Measurements from ENCODE around the gene ARMC3.

Gene ARMC3

DNA sequence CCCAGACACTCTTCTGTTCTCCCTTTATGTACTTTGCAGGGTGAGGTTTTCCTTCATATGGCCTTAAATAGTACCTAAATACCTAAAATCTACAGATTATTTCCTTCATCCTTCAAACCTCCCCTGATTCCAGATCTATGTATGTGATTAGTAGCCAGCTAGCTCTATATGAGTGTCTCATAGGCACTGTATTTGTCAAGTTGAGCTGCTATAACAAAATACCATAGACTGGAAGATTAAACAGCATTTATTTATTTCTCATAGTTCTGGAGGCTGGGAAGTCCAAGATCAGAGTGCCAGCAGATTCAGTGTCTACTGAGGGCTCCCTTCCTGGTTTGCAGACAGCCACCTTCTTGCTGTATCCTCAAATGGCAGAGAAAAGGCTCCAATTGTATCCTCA, 106.9 kb downstream of the ARMC3 start:
- Histone ChIP-seq H3K36me3 (ENCODE audit: low read depth) (no peaks in the 10 kb centered on the region), H3K27ac (ENCODE audit: poor library complexity, severe bottlenecking) (no peak overlapping the region), H3K27me3 (ENCODE audit: insufficient read depth, poor library complexity, severe bottlenecking) (peaks cover 9% of the 10 kb centered on the region), H3K4me3 (ENCODE audit: severe bottlenecking) (no peak overlapping the region), H3K9me3 (ENCODE audit: severe bottlenecking) (no peaks in the 10 kb centered on the region), H3K4me1 (ENCODE audit: insufficient read depth, poor library complexity, severe bottlenecking) (no peaks in the 10 kb centered on the region)
- ATAC-seq (ENCODE audit: low read depth) (no peak), DNase-seq (ENCODE audit: low spot score) (no peak)
- TF ChIP-seq, protein P1, sequence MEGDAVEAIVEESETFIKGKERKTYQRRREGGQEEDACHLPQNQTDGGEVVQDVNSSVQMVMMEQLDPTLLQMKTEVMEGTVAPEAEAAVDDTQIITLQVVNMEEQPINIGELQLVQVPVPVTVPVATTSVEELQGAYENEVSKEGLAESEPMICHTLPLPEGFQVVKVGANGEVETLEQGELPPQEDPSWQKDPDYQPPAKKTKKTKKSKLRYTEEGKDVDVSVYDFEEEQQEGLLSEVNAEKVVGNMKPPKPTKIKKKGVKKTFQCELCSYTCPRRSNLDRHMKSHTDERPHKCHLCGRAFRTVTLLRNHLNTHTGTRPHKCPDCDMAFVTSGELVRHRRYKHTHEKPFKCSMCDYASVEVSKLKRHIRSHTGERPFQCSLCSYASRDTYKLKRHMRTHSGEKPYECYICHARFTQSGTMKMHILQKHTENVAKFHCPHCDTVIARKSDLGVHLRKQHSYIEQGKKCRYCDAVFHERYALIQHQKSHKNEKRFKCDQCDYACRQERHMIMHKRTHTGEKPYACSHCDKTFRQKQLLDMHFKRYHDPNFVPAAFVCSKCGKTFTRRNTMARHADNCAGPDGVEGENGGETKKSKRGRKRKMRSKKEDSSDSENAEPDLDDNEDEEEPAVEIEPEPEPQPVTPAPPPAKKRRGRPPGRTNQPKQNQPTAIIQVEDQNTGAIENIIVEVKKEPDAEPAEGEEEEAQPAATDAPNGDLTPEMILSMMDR (IDR thresholded peaks at IDR 0.05; ENCODE audit: poor library complexity, severe bottlenecking): no peak

DNA sequence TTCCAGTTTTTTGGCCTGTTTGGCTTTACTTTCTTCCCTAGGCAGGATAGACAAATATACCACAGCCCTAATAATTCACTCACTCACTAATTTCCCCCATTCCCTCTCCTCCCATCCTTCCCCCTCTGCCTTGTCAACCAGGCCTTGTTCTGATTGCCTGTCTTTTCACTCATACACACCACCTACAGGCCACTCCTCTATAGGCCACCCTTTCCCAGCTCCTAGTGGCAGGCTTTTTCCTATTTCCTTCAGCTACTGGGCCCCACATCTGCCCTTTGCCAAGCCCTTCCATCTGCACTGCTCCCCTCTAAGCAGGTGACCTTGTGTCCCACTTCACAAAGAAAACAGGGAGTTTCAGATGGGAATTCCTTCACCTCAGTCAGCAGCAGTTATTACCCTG, 107.7 kb downstream of the ARMC3 start:
- H3K4me1 ChIP-seq (ENCODE audit: insufficient read depth, poor library complexity, severe bottlenecking): no peaks in the 10 kb centered on the region
- peaks cover 6% of the 10 kb centered on the region for H3K27me3 ChIP-seq (ENCODE audit: insufficient read depth, poor library complexity, severe bottlenecking)
- ATAC-seq (ENCODE audit: low read depth): 0 out of 3 replicates have a peak, but pooled peaks have one; percentile 53
- no peak for DNase-seq (ENCODE audit: low spot score)
- no peaks in the 10 kb centered on the region for H3K36me3 ChIP-seq (ENCODE audit: low read depth)
- H3K9me3 ChIP-seq (ENCODE audit: severe bottlenecking): no peaks in the 10 kb centered on the region
- TF ChIP-seq, protein P1 (IDR thresholded peaks at IDR 0.05; ENCODE audit: poor library complexity, severe bottlenecking): peak; percentile 10
- H3K27ac ChIP-seq (ENCODE audit: poor library complexity, severe bottlenecking): no peak overlapping the region
- no peak overlapping the region for H3K4me3 ChIP-seq (ENCODE audit: severe bottlenecking)

DNA sequence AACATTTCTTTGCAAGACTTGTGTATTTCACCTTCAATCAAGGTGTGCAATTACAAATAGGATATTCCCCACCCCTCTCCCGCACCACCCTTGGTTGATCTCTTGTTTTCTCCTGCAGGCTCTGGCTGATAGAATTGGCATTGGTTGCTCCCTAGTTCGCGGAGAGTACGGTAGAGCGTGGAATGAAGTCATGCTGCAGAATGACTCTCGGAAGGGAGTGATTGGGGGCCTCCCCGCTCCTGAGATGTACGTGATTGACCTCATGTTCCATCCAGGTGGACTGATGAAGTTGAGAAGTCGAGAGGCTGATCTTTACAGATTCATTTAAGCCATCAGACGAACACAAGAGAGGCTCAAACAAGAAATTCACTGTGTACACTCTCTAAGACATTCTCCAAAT, 109.3 kb downstream of the ARMC3 start:
- Histone ChIP-seq H3K9me3 (ENCODE audit: severe bottlenecking) (no peaks in the 10 kb centered on the region), H3K27me3 (ENCODE audit: insufficient read depth, poor library complexity, severe bottlenecking) (no peaks in the 10 kb centered on the region), H3K4me1 (ENCODE audit: insufficient read depth, poor library complexity, severe bottlenecking) (no peaks in the 10 kb centered on the region), H3K27ac (ENCODE audit: poor library complexity, severe bottlenecking) (no peak overlapping the region), H3K36me3 (ENCODE audit: low read depth) (no peaks in the 10 kb centered on the region), H3K4me3 (ENCODE audit: severe bottlenecking) (no peak overlapping the region)
- DNase-seq (ENCODE audit: low spot score) (no peak), ATAC-seq (ENCODE audit: low read depth) (no peak)
- TF ChIP-seq, protein P1 (IDR thresholded peaks at IDR 0.05; ENCODE audit: poor library complexity, severe bottlenecking): no peak

DNA sequence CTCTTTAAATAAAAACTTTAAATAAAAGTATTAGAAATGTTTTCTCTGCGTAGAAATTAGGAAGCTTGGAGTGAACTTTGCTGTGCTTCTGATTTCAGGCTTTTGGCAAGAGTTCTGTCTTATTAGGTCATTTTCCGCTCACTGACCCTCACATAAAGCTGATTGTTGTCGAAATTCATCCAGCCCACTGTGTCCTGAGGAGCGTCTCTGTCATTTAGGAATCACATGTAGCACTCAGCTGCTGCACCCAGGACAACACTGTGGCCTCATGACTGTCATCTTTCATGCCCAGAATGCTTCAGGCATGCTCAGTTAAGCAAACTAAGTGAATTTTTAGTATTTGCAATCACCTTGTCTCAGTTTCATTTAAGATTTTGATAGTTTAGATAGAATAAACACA, 109.7 kb downstream of the ARMC3 start:
- no peaks in the 10 kb centered on the region for H3K4me1 ChIP-seq (ENCODE audit: insufficient read depth, poor library complexity, severe bottlenecking)
- ATAC-seq (ENCODE audit: low read depth): no peak
- DNase-seq (ENCODE audit: low spot score): no peak
- no peaks in the 10 kb centered on the region for H3K27me3 ChIP-seq (ENCODE audit: insufficient read depth, poor library complexity, severe bottlenecking)
- no peak overlapping the region for H3K27ac ChIP-seq (ENCODE audit: poor library complexity, severe bottlenecking)
- TF ChIP-seq, protein P1 (IDR thresholded peaks at IDR 0.05; ENCODE audit: poor library complexity, severe bottlenecking): no peak
- H3K9me3 ChIP-seq (ENCODE audit: severe bottlenecking): no peaks in the 10 kb centered on the region
- no peaks in the 10 kb centered on the region for H3K36me3 ChIP-seq (ENCODE audit: low read depth)
- no peak overlapping the region for H3K4me3 ChIP-seq (ENCODE audit: severe bottlenecking)

DNA sequence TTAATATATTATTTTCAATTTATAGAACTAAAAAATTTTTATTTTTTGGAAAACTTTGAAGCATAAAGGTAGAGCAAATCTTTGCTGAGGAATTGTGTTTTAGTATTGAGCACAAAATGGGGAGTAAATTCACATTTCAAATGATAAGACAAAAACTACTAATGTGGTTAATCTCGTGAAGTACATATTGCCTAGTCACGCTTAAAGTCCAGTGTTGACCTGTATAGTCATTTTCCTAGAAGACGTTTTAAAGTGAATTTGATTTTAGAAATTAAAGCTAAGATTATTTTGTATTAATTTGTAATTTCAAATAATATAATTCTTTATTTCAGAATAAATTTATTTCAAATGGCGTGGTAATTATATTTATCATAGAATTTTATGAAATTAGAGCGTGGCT, 110.3 kb downstream of the ARMC3 start:
- TF ChIP-seq, protein P1 (IDR thresholded peaks at IDR 0.05; ENCODE audit: poor library complexity, severe bottlenecking): no peak
- H3K9me3 ChIP-seq (ENCODE audit: severe bottlenecking): no peaks in the 10 kb centered on the region
- DNase-seq (ENCODE audit: low spot score) (no peak), ATAC-seq (ENCODE audit: low read depth) (no peak)
- no peaks in the 10 kb centered on the region for H3K27me3 ChIP-seq (ENCODE audit: insufficient read depth, poor library complexity, severe bottlenecking)
- no peak overlapping the region for H3K4me3 ChIP-seq (ENCODE audit: severe bottlenecking)
- H3K4me1 ChIP-seq (ENCODE audit: insufficient read depth, poor library complexity, severe bottlenecking): no peaks in the 10 kb centered on the region
- H3K27ac ChIP-seq (ENCODE audit: poor library complexity, severe bottlenecking): no peak overlapping the region
- no peaks in the 10 kb centered on the region for H3K36me3 ChIP-seq (ENCODE audit: low read depth)
